Progenitor cell of endocrine pancreas (in vitro differentiated cells): ENCODE measurements around the gene PPCDC. TPM values are rescaled to one million over a fixed set of nuclear protein-coding genes. Genes with fewer than 3 reads are reported as not detected.

Experiments
- DNase-seq: peaks from one replicate; pipeline ENCODE4 v3.0.0; 2021; ENCODE audit warnings: low spot score; ENCODE audit not compliant: unreplicated experiment
- H3K27ac Mint-ChIP-seq: 2 replicates; pipeline ENCODE4 v1.8.0; 2021; ENCODE audit warnings: mild to moderate bottlenecking, moderate library complexity, mixed read lengths
- H3K27me3 Mint-ChIP-seq: 2 replicates; pipeline ENCODE4 v1.8.0; 2021; ENCODE audit warnings: mixed read lengths
- H3K36me3 Mint-ChIP-seq: 2 replicates; pipeline ENCODE4 v1.8.0; 2022; ENCODE audit warnings: mixed read lengths; ENCODE audit not compliant: insufficient read depth
- H3K4me1 Mint-ChIP-seq: 2 replicates; pipeline ENCODE4 v1.8.0; 2021; ENCODE audit warnings: low read depth, mixed read lengths
- H3K4me3 Mint-ChIP-seq: 2 replicates; pipeline ENCODE4 v1.8.0; 2021; ENCODE audit warnings: low read depth, mild to moderate bottlenecking, moderate library complexity, mixed read lengths
- H3K9me3 Mint-ChIP-seq: 2 replicates; pipeline ENCODE4 v1.8.0; 2021; ENCODE audit warnings: low read depth, mixed read lengths
- total RNA-seq: library from RNA; stranded (reverse); gene quantifications from 2 replicates; pipeline ENCODE4 v1.2.1, GENCODE V29; 2021
- TF ChIP-seq, protein P1 (sequence below): fragments of 200-600 bp; sonication (generic); IDR thresholded peaks from one replicate; pipeline ENCODE4 v1.5.0; 2021; ENCODE audit warnings: antibody characterized with exemption, mild to moderate bottlenecking; ENCODE audit not compliant: unreplicated experiment

The PPCDC gene
- total RNA-seq, 1 donor from 2014 or later: 18.0 TPM

DNA sequence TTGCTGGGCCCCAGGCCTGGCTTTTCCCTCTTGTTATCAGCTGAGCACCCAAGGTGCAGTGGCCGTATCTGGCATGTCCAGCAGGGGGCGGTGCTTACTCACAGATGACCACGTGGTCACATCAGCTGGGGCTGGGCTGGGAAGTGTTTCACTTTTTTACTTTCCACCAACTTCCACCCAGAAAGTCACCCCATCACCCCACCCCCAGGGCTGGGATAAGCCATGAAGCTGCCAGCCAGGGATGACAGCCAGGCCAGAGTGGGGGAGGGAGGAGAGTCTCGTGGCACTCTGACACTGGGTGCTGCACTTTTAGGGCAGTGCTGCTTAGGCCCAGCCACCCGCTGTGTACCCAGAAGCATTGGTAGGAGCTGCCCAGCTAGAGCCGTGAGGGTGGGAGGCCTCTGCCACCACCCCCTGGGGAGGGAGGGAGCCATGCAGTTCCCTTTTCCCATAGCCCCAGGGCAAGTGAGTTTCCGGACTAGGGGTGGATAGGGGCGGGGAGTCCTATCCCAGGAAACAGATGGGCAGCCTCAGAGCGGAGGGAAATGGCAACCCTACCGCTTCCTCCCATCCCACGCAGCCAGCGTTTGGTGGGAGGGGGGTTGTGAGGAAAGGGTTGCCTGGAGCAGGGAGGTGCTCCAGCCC, 6.1 kb downstream of the PPCDC start:
- DNase-seq: peak; percentile 93
- no peaks in the 10 kb centered on the region for H3K27me3 Mint-ChIP-seq
- H3K4me1 Mint-ChIP-seq: peaks cover 12% of the 10 kb centered on the region
- H3K36me3 Mint-ChIP-seq: peaks cover 8% of the 10 kb centered on the region
- H3K4me3 Mint-ChIP-seq: no peak overlapping the region
- H3K27ac Mint-ChIP-seq: peak overlapping the region; percentile 53
- no peaks in the 10 kb centered on the region for H3K9me3 Mint-ChIP-seq
- TF ChIP-seq, protein P1, sequence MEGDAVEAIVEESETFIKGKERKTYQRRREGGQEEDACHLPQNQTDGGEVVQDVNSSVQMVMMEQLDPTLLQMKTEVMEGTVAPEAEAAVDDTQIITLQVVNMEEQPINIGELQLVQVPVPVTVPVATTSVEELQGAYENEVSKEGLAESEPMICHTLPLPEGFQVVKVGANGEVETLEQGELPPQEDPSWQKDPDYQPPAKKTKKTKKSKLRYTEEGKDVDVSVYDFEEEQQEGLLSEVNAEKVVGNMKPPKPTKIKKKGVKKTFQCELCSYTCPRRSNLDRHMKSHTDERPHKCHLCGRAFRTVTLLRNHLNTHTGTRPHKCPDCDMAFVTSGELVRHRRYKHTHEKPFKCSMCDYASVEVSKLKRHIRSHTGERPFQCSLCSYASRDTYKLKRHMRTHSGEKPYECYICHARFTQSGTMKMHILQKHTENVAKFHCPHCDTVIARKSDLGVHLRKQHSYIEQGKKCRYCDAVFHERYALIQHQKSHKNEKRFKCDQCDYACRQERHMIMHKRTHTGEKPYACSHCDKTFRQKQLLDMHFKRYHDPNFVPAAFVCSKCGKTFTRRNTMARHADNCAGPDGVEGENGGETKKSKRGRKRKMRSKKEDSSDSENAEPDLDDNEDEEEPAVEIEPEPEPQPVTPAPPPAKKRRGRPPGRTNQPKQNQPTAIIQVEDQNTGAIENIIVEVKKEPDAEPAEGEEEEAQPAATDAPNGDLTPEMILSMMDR: peak; percentile 94

- no peak for DNase-seq
- TF ChIP-seq, protein P1: no peak
- Mint-ChIP-seq H3K4me1 (peaks cover 12% of the 10 kb centered on the region), H3K4me3 (no peak overlapping the region), H3K27me3 (no peaks in the 10 kb centered on the region), H3K36me3 (peaks cover 8% of the 10 kb centered on the region), H3K9me3 (no peaks in the 10 kb centered on the region), H3K27ac (no peak overlapping the region)
These were observed 6.6 kb downstream of the PPCDC start for GRCh38 chr15:75030023-75030413.

DNA sequence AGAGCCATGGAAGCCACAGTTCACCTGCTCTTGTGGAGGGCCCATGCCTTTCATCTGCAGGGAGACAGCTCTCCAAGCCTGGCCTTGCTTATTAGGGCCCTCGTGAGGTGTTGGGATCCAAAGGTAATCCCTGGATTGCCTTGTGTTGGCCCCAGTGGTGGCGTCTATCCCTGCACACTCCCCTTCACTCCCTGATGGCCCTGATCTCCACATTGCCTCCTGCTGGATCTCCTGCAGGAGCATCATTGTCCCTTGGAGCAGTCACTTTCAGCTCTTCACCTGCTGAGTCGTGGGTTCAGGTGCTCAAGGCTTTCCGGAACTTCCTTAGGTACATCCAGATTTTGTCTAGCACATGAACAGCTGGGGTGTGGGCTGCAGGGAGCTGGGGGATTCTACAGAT, 7.0 kb downstream of the PPCDC start:
- Mint-ChIP-seq H3K4me3 (no peak overlapping the region), H3K27me3 (no peaks in the 10 kb centered on the region), H3K9me3 (no peaks in the 10 kb centered on the region), H3K4me1 (peaks cover 14% of the 10 kb centered on the region), H3K27ac (no peak overlapping the region), H3K36me3 (peaks cover 8% of the 10 kb centered on the region)
- TF ChIP-seq, protein P1: no peak
- no peak for DNase-seq

DNA sequence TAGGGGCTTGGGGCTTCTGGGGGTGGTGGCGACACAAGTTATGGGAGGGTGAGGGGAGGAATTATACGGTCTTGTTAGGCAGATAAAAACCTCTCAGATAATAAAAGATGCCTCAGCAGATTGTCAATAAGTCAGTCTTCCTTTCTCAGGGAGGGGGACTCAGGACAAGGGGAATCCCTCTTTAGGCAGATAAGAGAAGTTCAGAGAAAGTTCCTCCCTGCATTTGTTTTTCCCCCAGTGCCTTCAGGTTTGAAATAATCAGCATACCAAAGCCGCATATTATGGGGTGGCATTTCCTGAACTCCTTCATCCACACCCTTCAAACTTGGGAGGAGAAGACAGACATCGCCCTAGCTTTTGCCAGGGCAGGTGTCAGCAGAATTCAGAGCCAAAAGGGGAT, 8.5 kb downstream of the PPCDC start:
- Mint-ChIP-seq H3K4me3 (no peak overlapping the region), H3K27ac (no peak overlapping the region), H3K27me3 (no peaks in the 10 kb centered on the region), H3K36me3 (peaks cover 12% of the 10 kb centered on the region), H3K4me1 (peaks cover 24% of the 10 kb centered on the region), H3K9me3 (no peaks in the 10 kb centered on the region)
- TF ChIP-seq, protein P1: no peak
- DNase-seq: no peak

- no peaks in the 10 kb centered on the region for H3K27me3 Mint-ChIP-seq
- peaks cover 29% of the 10 kb centered on the region for H3K4me1 Mint-ChIP-seq
- H3K27ac Mint-ChIP-seq: no peak overlapping the region
- TF ChIP-seq, protein P1: no peak
- no peak overlapping the region for H3K4me3 Mint-ChIP-seq
- H3K36me3 Mint-ChIP-seq: peaks cover 16% of the 10 kb centered on the region
- DNase-seq: no peak
- H3K9me3 Mint-ChIP-seq: no peaks in the 10 kb centered on the region
These were observed 9.0 kb downstream of the PPCDC start for GRCh38 chr15:75032395-75032794.
